NB4 (cell line): ENCODE results near the gene TGM6.

Experiments used
- DNase-seq: peaks from one replicate; pipeline ENCODE4 v3.0.0; 2010; ENCODE audit warnings: low read depth
- H3K4me3 ChIP-seq: one replicate; pipeline ENCODE4 v1.5.1; 2011; ENCODE audit warnings: mild to moderate bottlenecking, low read depth, low read length, moderate library complexity
- CTCF ChIP-seq: IDR thresholded peaks from one replicate; pipeline ENCODE4 v1.5.1; 2012; ENCODE audit warnings: low read depth, low read length
- MAX ChIP-seq: IDR thresholded peaks from 2 replicates; pipeline ENCODE4 v1.6.1; 2011; ENCODE audit warnings: low read depth, low read length
- MYC ChIP-seq: IDR thresholded peaks from 2 replicates; pipeline ENCODE4 v1.6.1; 2011; ENCODE audit warnings: low read depth, low read length
- POLR2A ChIP-seq: IDR thresholded peaks from 2 replicates; pipeline ENCODE4 v1.6.1; 2011; ENCODE audit warnings: mild to moderate bottlenecking; ENCODE audit not compliant: insufficient read length; ENCODE audit errors: extremely low read depth

The TGM6 gene

GRCh38 chr20:2341336-2341735, 39.4 kb upstream of the TGM6 start:
- no peak overlapping the region for H3K4me3 ChIP-seq
- DNase-seq: no peak
- TF ChIP-seq POLR2A: no peak
- no peak for TF ChIP-seq MYC
- TF ChIP-seq CTCF: no peak
- TF ChIP-seq MAX: no peak

- no peak overlapping the region for H3K4me3 ChIP-seq
- no peak for TF ChIP-seq MYC
- TF ChIP-seq POLR2A: no peak
- TF ChIP-seq MAX: no peak
- TF ChIP-seq CTCF: no peak
- no peak for DNase-seq
These were observed 38.5 kb upstream of the TGM6 start for GRCh38 chr20:2342243-2342642.

- H3K4me3 ChIP-seq: no peak overlapping the region
- TF ChIP-seq MYC (no peak), POLR2A (no peak), CTCF (no peak), MAX (no peak)
- DNase-seq: no peak
These were observed 34.5 kb upstream of the TGM6 start for GRCh38 chr20:2346188-2346587.

- no peak overlapping the region for H3K4me3 ChIP-seq
- TF ChIP-seq POLR2A (no peak), MAX (no peak), MYC (no peak), CTCF (no peak)
- DNase-seq: no peak
These were observed 32.4 kb upstream of the TGM6 start for GRCh38 chr20:2348336-2348735.

- TF ChIP-seq MYC (no peak), MAX (no peak), POLR2A (no peak), CTCF (no peak)
- DNase-seq: no peak
- H3K4me3 ChIP-seq: no peak overlapping the region
These were observed 30.9 kb upstream of the TGM6 start for GRCh38 chr20:2349801-2350200.

GRCh38 chr20:2350606-2351005, 30.1 kb upstream of the TGM6 start:
- no peak overlapping the region for H3K4me3 ChIP-seq
- no peak for DNase-seq
- TF ChIP-seq MYC: no peak
- TF ChIP-seq POLR2A: no peak

- TF ChIP-seq MAX: no peak
- no peak for TF ChIP-seq MYC
- no peak for TF ChIP-seq CTCF
- no peak for TF ChIP-seq POLR2A
These were observed 27.5 kb upstream of the TGM6 start for GRCh38 chr20:2353231-2353630.

More at GRCh38 chr20:2353231-2353630, 27.5 kb upstream of the TGM6 start:
- no peak overlapping the region for H3K4me3 ChIP-seq
- peak; percentile 50 for DNase-seq
